HG02884 (cell line): ENCODE data around the gene GPR26.
"Not testable (repeated sequence)": the region's sequence is repeated elsewhere in the genome, so short reads cannot be mapped to it uniquely, and the experiment has no call there.

Experiments
- ATAC-seq: cut with Tn5 transposase; IDR thresholded peaks from one replicate; pipeline ENCODE4 v1.9.1; 2021; ENCODE audit warnings: mild to moderate bottlenecking, moderate library complexity; ENCODE audit not compliant: unreplicated experiment

GPR26 gene

GRCh38 chr10:123706236-123706635 is 40.1 kb downstream of the GPR26 start:
- ATAC-seq, result no peak

- ATAC-seq, result no peak
Observed at GRCh38 chr10:123715546-123715945, 49.4 kb downstream of the GPR26 start.

DNA sequence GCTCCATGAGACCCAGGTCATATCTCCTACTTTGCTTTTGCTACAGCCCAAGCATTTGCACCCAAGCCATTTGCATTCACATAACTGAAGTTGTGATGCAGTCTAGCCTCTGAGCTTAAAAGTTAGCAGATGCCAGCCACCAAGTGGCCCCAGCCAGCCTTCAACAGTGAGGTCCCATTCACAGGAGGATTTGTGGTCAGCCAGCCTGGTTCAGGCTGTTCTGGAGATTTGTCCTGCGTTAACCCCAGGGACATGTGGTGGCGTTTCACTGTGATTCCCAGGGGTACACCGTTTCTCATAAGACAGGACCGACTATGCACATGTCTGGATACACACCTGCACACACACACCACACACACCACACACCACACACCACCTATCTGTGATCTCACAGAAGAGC is 51.2 kb downstream of the GPR26 start:
- no peak for ATAC-seq

- ATAC-seq, result no peak
Observed at GRCh38 chr10:123718544-123719060, 52.4 kb downstream of the GPR26 start.

DNA sequence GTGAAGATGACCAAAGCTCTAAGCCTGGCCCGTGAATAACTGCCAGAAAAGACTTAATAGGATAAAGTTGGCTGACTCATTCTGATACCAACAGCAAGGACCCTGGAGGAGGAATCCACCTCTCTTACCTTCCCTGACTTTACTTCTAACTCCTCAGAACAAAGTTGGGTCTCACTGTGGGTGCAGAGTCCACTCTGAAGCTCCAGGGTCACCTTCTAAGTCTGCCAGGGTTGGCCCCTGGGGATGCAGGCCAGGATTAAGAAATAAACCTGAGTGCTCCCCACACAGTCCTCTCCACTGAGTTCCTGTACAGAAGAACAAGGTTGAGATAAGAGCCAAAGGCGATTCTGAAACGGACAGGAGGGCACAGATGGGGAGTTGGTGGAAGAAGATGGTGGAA is 54.4 kb downstream of the GPR26 start:
- ATAC-seq, result no peak

DNA sequence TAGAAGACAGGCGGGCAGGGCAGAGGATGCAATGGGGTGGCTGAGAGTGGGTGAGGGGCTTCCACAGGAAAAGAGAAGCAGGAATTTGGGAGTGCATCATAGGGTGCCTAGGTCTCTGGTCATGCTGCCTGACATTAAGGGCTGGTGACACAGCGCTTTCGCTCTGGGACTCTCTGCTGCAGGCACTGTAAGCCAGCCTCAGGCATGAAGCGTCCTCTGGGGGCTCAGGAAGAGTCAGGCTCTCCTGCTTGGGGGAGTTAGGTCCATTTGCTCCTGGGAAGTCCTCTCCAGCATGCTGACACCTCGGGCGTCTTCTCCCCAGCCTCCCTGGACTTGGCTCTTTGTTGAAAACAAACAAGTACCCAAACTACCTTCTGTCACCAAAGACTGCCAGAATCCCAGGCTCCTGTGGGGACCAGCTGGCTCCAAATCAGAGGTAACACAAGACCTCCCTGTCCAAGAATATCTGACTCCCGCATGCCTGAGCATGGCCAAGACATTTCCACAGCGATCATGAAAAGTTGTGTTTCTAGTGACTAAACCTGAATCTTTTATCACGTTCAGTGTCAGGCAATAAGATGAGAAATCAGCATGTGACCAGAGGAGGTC is 55.4 kb downstream of the GPR26 start:
- ATAC-seq, result no peak

- ATAC-seq, result no peak
Observed at GRCh38 chr10:123722351-123722750, 56.2 kb downstream of the GPR26 start.

- ATAC-seq, result no peak
Observed at GRCh38 chr10:123724747-123725146, 58.6 kb downstream of the GPR26 start.

DNA sequence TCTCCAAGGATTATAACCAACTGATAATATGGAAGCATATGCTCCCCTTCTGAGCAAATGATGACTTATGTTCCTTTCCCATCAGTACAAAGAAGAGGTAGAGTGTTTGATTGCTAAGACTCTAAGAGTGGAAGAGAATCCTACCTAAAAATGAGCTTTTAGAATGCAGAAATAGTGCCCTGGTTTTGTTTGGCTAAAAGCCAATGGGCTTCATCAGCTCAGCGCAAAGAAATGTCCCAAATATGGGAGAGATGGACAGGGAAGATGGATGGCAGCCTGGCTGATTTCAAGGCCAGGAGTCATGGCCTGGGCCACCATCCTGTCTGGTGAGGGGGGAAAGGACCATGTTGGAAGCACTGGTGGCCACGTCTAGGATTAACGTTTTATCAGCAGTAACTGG is 60.2 kb downstream of the GPR26 start:
- no peak for ATAC-seq

GRCh38 chr10:123726836-123727235 is 60.7 kb downstream of the GPR26 start:
- ATAC-seq, result no peak

DNA sequence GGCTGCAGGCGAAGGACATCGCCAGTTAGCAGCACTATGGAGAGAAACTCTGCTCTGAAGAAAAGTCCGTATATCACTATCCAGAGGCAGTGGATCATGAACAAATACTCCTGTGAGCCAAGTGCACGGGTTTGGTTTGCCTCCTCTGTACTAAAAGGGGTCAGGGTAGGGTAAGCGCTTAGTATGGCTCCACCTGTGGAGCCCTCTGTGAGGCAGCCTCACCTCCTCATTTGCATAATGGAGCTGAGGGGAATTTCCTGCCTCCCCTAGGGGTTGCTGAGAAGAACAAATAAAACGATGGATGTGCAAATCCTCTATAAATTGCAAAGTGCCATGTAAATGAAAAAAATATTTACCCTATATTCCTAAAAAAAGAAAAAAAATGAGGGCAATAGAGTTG is 63.4 kb downstream of the GPR26 start:
- ATAC-seq, result no peak

GRCh38 chr10:123736917-123737316 is 70.8 kb downstream of the GPR26 start:
- ATAC-seq, result not testable (repeated sequence)

- no peak for ATAC-seq
Observed at GRCh38 chr10:123741146-123741545, 75.0 kb downstream of the GPR26 start.

DNA sequence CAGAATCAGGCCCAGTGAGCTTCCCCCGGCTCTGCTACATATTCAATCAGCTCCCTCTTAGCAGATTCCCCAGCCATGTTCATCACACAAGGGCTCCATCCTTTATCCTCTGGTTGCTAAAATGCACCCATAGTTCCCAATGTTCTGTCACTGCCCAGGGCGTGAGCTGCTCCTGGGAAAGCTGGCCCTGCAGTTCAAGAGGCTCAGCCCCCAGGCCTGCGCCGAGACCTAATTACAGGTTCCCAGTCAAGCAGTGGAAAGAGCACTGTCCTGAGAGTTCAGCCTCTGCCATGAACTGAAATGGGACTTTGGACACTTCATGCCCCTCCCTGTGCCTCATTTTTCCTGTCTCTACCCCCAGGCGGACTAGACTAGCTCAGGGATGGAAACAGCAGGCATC is 75.6 kb downstream of the GPR26 start:
- ATAC-seq, result no peak

DNA sequence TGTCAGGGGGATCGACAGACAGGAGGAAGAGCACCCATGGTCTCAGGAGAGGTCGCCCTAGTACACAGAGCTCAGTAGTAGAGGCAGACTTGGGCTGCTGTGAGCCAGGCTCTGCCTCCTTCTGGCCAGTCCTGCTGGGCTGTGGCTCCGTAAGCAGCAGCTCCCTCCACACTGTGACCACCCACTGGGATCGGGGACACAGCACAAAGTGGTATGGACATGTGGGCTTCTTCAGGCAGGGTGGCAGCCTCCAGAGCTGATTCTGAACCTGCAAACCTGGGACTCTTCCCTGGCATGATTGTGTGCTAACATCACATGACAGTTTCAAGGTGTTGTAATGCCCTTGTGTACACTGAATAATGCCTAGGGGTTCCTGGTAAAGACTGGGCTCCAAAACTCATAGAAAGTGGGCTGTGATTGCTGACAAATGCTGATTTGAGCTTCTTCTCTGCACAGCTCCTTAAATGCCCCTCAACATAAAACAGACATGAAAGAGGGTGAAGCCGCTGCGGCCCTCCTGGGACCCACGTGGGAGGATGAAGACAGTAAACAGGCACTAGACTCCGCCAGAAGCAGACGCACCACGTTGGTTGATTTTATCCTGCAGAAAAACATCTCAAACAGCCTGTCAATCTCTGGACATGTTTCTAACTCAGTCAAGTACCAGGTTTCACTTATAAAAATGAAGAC is 76.7 kb downstream of the GPR26 start:
- no peak for ATAC-seq

DNA sequence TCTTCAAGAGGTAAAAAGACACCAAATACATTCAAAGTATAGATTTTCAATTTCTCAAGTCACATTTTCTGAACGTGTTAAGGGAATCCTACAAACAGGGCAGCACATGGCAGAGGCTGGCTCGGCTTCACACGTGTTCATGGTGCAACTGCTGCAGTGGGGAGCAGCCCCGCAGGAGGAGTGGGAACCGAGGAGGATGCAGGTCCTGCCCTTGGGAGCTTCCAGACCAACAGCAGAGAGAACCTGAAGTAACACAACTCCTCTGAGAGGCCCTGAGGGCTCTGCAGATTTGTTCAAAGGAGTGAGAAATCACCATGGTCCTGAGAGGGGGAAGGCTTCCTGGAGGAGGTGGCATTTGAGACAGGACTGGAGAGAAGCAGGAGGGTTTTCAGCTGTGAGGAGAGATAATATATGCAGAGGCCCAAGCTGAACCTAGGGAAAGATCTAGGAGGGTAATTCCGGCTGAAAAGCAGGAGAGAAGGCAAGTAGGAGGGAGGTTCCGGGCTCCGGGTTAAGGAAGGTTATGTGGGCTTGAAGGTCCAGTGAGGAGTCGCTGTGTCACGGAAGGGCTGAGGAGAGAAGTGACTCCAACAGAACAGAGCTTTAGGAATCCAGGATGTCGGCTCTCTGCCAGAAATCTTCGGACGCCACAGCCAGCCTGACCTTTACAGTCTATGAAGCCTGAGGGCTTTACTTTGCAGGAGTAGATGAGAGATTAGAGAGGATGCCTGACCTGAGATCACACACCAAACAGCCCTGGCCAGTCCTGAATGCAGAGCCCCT is 77.5 kb downstream of the GPR26 start:
- no peak for ATAC-seq

- ATAC-seq, result no peak
Observed at GRCh38 chr10:123744224-123744536, 78.0 kb downstream of the GPR26 start.
